Smooth muscle cell of the brain vasculature (primary cell): ENCODE data around the gene HOXD11.

Source experiments
- DNase-seq: peaks from one replicate; pipeline ENCODE4 v3.0.0-alpha.2; 2012; ENCODE audit warnings: low read depth, low spot score

HOXD11 gene

DNA sequence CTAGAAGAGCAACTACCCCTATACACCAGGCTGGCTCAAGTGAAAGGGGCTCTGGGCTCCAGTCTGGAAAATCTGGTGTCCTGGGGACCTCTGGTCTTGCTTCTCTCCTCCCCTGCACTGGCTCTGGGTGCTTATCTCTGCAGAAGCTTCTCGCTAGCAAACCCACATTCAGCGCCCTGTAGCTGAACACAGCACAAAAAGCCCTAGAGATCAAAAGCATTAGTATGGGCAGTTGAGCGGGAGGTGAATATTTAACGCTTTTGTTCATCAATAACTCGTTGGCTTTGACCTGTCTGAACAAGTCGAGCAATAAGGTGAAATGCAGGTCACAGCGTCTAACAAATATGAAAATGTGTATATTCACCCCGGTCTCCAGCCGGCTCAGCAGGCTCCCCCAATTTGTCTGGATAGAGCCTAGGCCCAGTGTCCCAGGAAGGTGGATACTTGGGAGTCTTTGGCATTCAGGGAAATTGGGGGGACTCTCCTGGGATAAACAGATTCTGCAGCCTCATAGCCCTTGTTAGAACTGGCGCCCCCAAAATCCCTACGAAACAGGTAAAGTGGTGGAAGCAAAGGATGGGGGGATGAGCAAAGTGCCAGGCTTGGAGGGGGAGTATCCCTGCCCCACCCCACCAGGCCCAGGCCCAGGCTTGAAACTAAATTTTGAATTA is 41.8 kb downstream of the HOXD11 start:
- no peak for DNase-seq

DNA sequence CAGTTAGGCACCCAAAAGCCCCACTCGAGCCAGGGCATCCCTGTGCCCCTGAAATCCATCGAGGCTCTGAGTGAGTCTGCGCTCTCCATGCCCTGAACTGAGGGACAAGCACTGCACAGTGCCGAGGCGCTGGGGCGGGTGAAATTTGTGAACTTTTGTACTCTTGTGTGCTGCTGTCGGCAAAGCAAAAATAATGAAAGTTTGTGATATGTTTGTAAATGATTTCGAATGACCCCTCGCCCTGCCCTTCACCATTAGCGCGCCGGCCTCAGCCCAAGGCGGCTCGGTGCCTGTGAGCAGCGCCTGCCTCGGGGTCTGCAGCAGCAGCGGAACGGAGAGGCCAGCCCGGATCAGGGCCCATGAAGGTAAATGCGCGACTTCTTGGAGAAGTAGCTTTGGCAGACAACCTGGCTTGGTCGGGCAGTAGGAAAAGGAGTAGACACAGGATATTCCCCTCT is 42.4 kb downstream of the HOXD11 start:
- DNase-seq: no peak

DNA sequence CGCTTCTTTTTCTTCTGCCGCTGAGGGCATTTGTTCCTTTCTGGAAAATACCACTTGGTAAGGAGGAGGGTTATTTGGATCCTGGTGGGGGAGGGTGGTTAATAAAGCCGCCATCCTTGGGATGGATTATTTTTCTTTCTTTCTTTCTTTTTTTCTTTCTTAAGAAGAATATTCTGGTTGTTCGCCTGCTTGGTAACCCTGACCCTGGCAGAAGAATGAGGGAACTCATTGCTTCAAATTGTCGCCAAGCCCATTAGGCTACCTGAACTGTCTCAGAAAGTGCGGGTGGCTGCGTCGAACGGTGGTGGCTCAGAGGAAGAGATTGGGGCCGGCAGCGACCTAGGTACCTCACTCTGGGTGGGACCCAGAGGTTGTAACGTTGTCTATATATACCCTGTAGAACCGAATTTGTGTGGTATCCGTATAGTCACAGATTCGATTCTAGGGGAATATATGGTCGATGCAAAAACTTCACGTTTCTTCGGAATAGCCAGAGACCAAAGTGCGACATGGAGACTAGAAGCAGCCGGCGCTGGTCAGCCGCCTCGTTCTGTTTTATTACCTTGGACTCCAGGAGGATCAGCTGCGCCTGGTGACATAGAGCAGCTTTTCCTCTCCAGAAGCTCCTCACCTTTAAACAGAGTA is 43.0 kb downstream of the HOXD11 start:
- DNase-seq: no peak

DNA sequence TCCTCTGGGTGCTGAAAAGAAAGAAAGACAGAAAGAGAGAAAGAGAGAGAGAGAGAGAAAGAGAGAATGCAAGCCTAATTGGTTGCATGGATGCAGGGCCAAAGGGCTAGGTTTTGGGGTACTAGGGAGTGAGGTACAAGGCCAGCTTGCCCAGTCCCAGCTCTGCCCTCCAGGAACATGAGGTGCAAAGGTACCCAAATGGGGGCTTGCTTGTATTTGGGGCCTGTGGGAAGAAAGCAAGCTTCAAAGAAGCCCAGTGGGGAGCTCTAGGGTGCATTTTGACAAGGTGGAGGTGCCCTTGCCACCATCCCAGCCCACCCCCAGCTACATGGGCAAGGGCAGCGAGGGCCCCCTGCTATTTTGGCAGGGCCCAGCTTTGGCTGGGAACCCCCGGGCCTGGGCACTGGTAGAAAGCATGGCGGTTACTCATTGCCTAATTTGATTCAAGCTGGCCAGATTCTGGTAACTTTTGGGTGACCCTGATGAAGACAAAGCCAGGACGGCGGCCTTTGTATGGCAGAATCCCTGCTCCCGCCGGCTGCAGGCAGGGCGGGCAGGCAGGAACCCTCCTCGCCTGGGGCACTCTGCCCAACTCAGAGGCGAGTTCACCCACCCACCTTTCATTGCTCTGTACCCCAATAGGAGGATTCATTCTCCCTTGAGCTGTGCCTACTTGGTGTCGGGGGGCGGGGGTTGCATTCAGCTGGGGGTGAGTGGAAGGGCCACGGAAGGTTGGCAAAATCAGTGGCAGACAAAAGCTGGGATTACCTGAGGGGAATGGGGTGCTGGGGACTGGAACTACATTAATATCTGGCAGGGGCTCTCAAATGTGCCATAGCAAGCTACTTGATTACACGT is 43.7 kb downstream of the HOXD11 start:
- DNase-seq: no peak

DNA sequence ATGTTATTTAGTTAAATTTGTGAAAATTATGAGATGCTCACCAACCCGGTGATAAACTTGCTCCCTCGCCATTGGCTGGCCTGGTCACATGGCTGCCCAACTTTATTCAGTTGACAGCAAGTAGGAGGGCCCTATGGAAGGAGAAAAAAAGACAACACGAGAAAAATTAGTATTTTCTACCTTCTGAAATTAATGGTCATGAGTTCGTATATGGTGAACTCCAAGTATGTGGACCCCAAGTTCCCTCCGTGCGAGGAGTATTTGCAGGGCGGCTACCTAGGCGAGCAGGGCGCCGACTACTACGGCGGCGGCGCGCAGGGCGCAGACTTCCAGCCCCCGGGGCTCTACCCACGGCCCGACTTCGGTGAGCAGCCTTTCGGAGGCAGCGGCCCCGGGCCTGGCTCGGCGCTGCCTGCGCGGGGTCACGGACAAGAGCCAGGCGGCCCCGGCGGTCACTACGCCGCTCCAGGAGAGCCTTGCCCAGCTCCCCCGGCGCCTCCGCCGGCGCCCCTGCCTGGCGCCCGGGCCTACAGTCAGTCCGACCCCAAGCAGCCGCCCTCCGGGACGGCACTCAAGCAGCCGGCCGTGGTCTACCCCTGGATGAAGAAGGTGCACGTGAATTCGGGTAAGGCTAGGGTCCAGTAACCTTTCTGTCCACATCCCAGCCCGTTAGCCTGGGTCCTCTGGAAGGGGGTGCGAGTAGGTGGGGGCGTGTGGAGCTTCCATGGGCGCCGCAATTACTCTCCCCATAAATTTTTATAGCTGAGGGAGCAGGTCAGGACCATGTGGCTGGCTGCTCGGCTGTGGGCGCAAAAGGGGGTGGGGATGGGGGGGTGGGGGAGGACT is 44.6 kb downstream of the HOXD11 start, which contains the start of gene HOXD4:
Gene HOXD4 (plus strand): TSS at position 109 of the 846 bp plus-strand sequence. CDS start 84 bp downstream, at position 193.
- DNase-seq: no peak

DNA sequence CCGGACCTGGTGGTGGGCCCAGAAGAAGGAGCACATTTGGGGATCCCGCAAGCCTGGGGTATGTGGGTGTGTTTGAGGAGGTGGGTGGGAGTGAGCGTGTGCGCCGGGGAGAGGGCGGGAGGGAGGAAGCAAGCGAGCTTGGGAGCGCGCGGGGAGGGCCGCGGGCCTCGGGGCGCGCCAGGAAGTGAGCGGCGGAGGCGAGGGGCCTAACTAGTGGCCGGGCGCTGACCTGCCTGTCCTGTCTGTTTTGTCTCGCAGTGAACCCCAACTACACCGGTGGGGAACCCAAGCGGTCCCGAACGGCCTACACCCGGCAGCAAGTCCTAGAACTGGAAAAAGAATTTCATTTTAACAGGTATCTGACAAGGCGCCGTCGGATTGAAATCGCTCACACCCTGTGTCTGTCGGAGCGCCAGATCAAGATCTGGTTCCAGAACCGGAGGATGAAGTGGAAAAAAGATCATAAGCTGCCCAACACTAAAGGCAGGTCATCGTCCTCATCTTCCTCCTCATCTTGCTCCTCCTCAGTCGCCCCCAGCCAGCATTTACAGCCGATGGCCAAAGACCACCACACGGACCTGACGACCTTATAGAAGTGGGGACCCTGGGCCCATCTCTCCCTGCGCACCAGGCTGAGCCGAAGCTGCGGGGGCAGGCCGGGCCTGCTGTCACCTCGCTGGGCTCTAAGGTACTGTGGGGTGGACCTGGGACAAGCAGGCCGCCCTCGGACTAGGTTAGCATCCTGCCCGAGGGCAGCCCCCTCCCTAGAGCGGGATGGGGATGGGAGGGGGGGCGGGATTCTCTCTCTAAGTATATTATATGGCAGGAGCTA is 45.5 kb downstream of the HOXD11 start:
- no peak for DNase-seq

DNA sequence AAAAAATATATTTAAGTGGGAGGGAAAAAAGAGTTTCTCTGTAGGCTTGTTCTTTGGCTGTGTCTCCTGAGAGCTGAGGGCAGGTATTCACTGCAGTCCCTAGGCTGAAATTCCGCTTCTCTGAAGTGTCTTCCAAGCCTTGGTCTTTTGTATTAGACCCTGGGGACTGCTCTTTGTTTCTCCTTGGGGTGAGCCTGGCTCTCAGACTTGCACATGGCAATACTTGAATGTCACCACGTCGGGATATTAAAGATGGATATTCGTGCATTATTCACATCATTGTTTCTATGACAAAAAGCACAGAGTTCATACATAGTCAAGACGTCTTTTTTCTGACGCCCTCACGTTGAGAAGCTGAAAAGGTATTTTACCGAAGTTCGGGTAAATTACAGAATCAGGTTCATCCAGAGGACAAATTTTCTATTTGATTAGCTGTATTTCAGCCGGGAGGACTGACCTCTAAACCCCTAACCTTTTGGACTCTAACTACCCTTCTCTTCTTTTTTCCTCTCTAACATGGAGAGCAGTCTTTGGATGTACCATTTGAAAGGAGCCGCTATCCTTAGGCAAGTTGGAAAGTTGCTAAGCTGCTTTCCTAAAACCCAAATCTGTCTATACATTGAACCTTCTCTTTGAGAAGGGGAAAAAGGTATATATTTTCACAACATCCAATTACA is 47.6 kb downstream of the HOXD11 start:
- DNase-seq: no peak

DNA sequence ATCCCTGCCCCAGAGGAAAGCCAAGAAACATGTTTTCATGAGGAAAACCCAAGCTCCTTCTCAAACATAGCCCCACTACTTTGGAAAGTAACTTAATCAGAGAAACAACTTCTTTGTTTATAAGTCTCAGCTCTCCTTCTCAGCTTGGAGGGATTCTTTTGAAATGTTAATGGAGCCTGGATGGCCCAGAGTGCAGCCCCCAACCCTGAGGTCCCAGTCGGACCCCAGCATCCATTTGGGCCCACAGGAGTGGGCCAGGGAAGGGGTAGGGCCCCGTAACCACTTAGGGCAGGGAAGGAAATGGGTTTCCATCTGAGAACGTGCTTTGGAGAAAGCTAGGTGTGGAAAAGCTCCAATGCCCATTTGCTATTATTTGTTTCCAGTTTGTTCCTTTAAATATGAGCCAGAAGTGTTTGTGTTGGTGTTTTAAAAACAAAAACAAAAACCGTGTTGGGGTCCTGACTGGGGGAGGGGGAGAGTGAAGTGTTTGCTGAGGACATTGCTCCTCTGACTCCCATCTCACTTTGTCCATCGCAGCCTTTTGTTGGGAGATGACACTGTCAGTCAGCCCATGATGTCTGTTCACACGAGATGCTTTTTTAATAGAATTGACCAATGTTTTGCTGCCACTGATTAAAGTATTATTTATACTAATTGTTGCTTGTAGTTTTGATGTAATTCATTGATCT is 48.4 kb downstream of the HOXD11 start:
- no peak for DNase-seq

DNA sequence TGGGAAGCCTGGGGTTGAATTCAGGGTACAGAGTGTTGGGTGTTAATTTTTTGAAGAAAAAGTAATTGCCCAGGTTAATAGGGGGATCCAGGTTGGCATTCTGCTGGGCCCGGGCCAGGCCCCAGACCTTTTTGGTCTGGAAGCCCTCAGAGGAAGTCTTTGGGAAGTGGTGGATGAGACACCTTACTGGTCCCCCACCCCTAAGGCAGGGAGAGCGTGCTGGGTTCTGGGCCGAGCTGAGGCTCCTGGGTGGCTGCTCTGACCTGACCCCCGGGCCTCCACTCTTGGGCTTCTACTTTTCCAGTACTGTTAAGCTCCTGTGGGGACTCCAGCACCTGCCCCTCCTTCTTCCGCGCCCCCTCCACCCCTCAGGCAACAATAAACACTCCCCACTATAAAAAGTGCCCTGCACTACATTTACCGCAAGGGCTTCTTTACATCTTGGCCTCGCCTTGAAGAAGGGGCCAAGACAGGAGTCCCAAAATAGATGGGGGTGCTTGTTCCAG is 49.3 kb downstream of the HOXD11 start:
- no peak for DNase-seq

DNA sequence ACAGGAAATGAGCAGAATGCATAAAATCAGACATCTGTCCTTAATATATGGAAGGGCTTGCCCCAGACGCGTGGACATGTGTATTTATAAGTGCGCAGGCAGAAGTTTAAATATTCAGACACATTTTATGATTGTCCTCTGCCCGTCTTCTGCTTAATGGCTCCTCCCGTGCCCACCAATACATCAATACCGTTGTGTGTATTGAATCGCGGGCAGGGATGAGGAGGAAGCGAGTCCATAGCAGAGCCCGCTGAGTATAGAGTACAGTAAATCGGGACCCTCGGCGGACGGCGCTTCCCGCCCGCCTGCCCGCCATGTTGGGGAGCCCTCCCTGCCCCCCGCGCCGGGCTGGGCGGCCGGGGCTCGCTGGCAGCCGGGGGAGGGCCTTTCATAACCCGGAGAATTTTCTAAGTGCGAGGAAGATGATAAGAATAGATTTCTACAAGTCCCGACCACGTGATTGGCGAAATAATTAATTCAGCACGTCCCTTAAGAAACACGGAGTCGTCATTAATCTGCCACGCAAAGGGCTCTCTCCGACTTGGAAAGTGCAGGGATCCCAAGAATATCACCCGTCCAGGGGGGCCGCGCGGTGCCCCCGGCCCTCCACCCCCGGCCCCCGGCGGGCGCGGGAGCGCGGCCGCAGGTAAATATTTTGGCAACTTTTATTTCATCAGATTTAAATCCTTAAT is 49.9 kb downstream of the HOXD11 start, which contains the start of gene HOXD3:
Gene HOXD3 (plus strand): TSS at position 501 of the 692 bp plus-strand sequence. CDS start 11,808 bp downstream, outside the sequence.
- no peak for DNase-seq

DNA sequence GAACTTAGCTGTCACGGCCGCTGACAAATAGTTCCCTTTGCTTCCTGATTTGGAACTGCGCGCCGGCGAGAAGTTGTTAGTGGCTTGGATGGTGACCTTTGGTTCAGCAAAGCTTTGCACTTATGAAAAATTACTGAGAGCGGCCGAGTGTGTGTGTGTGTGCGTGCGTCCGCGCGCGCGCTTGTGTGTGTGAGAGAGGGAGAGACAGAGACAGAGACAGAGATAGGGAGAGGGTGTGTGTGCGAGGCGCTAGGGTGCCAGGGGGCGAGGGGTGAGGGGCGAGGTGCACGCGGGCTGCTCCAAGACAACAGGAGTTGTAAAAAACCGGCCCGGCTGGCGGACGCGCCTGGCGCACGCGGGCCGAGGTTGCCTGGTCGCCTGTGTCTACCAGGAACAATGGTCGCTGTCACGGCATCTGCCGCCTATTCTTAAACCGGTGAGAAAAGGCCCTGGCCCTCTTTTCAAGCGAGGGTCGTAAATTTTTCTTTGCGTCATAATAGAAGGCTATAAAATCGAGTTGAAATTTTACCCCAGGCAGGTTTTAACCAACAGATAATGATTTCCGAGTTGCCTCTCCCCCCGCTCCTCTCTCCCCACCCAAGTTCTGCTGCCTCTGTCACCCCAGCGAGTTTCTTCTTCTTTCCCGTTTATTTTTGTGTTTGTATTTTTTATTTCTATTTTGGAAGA is 50.6 kb downstream of the HOXD11 start:
- DNase-seq: no peak

DNA sequence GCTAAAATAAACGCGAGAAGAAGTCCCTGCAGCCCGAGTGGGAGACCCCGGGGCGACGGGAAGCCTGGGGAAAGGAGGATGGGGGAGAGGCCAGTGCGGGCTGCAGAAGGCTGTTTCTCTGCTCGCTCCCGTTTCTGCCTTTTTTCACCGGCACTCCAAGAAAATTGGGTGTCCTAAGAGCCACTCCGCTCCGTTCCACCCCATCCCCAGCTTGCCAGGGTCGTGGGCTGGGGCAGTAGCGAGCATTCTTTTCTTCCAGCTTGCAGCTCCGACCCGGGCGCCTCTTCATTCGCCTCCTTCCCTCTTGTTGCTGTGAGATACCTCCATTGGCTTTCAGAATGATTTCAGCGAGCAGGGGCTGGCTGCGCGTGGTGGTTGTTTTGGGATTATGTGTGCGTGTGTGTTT is 51.1 kb downstream of the HOXD11 start:
- DNase-seq: no peak

DNA sequence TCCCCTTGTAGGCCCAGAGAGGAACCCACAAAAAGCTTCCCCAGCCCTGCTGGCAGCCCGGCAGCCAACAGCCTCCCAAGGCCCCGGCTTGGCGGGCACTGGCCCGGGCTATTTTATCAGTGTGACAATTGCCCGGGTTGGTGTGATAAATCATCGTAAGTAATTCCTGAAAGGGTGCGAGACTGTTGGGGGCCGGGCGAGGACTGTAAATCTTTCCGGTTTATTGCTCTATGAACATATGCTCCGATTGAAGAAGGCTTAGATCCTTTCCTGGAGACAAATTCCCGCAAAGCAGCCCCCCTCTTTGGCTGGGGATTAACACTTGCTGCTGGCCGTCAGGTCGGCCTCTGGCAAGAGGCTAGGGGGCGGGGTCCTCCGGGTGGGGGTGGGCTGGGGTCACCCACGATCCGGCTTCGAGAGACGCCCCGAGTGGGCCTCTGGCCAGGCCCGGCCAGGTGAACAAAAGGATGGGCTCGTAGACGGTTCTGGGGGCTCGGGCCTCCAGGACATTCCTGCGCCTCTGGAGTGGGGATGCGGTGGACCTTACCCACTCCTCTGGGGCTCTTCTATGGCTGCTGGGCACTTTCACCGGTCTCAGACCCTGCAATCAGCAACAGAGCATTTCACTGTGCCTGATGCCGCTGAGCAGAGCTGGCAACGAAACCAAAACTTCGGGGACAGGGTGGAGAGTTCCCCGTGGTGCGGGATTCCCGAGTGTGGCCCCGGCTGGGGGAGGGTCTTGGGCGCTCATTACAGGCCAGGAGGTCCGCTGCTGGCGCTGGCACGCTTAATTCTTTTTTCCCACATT is 52.0 kb downstream of the HOXD11 start:
- no peak for DNase-seq
